22Rv1 (cell line): Measurements from ENCODE around the gene TSPOAP1.

ENCODE experiments used
- H3K27ac ChIP-seq: fragments of 450-650 bp; 2 replicates; pipeline ENCODE4 v1.5.1; 2017
- ZFX ChIP-seq: fragments of 450-650 bp; IDR thresholded peaks from 2 replicates; pipeline ENCODE4 v1.6.1; 2017; ENCODE audit warnings: antibody characterized with exemption, borderline replicate concordance
- TF ChIP-seq, protein P1 (sequence below): fragments of 450-650 bp; IDR thresholded peaks from 2 replicates; pipeline ENCODE4 v1.5.1; 2017; ENCODE audit warnings: mild to moderate bottlenecking

Gene TSPOAP1

DNA sequence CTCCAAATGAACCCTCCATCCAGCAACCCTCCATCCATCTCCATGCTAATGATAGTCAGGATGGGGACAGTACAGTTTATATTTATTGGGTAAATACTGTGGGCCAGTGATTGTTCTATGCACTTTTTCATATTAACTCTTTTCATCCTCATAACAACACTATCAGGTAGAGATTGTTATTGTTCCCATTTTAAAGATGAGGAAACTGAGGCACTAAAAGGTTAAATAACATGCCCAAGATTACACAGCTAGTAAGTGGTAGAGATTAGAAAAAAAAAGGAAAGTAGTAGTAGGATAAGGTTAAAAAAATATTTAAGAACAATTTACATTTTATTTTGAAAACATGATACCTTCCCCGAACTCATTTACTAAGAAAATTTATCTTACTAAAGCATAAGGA is 45.3 kb upstream of the TSPOAP1 start:
- no peak for TF ChIP-seq ZFX
- TF ChIP-seq, protein P1, sequence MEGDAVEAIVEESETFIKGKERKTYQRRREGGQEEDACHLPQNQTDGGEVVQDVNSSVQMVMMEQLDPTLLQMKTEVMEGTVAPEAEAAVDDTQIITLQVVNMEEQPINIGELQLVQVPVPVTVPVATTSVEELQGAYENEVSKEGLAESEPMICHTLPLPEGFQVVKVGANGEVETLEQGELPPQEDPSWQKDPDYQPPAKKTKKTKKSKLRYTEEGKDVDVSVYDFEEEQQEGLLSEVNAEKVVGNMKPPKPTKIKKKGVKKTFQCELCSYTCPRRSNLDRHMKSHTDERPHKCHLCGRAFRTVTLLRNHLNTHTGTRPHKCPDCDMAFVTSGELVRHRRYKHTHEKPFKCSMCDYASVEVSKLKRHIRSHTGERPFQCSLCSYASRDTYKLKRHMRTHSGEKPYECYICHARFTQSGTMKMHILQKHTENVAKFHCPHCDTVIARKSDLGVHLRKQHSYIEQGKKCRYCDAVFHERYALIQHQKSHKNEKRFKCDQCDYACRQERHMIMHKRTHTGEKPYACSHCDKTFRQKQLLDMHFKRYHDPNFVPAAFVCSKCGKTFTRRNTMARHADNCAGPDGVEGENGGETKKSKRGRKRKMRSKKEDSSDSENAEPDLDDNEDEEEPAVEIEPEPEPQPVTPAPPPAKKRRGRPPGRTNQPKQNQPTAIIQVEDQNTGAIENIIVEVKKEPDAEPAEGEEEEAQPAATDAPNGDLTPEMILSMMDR: no peak
- no peak overlapping the region for H3K27ac ChIP-seq

DNA sequence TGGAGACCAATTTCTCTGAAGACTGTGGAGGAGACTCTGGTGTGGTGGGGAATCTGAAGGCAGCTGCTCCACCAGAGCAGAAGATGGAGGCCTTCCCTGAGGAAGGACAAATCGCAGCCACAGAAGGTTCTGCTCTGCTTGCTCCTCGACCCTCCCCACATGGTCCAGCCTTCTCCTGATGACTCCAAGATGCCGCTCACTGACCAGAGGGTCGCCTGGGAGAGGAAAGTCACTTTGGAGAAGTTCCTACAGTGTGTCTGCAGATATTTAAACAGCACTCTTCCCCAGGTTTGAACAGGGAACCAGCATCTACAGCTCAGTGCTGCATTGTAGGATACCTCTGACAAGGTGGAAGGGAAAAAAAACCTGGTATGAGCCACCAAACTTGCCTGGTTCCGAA is 44.4 kb upstream of the TSPOAP1 start:
- TF ChIP-seq, protein P1: no peak
- TF ChIP-seq ZFX: no peak
- no peak overlapping the region for H3K27ac ChIP-seq

DNA sequence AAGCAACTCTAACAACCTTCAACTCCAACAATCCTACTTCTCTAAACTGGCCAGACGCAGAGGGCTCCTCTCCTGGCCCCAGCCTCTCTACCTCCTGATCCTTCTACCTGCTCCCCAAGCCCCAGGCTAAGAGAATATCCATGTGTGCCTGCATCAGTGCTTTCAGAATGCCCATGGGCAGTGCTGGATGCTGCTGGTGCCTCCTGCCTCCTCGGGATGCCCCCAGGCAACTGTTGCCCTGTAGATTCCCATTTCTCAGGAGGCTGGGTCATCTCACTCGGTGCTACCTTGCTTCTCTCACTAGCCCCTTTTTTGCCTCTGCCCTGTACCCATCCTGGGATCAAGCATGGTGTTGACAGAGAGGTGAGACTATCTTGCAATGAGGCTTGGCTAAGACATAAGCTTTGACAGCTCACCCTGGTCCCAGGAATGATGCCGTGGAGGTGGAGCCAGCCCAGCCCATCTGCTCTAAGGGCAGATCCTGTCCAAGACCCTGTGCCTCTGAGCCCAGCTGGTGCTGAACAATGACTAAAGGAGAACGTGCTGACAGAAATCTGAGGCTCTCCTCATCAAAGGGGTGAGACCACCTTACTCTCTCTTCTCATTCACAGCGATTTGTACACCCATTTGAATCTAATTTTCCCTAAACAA is 42.8 kb upstream of the TSPOAP1 start:
- H3K27ac ChIP-seq: peak overlapping the region; percentile 18; the same call in 1 of the 2 replicates
- TF ChIP-seq, protein P1: no peak
- no peak for TF ChIP-seq ZFX

DNA sequence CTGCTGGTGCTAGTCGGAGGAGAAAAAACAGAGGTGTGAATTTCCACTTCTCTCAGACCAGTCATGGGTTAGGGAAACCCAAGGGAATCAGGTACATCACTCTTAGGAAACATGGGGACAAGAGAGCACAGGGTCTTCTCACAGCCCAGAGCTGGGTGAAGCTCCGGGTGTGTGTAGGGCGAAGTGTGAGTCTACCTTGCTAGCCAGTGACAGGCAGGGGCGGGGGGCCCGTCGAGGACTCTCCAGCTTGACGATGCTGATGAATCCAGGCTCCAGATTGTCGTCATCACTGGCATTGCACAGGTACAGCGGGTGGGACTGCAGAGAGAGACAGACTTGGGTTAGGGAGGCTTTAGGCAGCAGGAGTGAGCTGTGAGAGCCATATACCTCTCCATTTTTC is 42.1 kb upstream of the TSPOAP1 start:
- H3K27ac ChIP-seq: peak overlapping the region; percentile 18; the same call in 1 of the 2 replicates
- no peak for TF ChIP-seq ZFX
- TF ChIP-seq, protein P1: no peak

DNA sequence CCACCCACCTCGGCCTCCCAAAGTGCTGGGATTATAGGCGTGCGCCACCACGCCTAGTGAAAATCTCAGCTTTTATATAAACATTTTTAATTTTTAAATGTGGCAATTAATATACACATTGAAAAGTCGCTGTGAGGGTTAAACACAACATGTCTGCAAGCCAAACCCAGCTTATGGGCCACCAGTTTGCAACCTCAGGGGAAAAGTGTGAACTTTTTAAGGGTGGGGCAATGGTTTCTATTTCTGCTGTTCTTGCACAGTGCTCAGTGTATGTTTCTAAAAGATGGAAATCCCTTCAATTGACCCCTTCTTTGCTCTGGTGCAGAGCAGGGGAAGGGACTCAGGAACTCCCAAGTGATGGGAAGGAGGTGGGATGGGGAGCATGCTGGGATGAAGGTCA is 41.7 kb upstream of the TSPOAP1 start:
- peak overlapping the region; percentile 37 for H3K27ac ChIP-seq
- TF ChIP-seq, protein P1: no peak
- TF ChIP-seq ZFX: no peak

DNA sequence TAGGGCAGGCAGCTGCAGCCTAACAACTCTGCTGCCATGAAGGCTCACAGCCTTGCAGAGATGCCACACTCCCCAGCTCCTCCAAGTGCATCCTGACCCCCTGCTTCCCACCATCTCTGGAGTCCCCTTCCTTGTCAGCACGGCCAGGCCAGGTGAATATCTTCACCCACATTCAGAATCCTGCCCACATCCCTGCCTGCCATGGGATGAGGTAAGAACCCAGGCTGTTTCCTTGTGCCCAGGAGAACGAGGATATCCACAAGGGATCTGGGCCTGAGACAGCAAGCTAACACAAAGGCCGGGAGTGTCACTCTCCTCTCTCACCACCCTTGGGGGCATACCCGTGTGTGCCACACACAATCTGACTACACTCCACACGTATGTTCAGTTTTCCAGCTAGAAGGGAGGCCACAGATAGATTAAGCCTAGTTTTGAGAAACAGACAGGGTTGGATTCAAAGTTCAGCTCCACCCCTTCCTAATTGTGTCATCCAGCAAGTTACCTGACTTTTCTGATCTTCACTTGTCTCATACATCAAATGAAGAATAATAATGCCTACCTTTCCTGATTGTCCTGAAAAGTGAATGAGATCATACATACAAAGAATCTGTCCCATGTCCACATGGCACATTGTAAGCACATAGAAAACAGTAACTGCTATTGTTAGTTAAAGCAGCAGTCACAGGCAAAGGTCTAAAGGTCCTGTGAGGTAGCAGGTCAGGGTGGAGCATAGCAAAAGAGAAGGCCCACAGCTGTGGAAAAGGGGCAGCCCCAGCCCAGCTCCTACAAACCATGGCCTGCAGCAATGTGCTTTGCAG is 40.8 kb upstream of the TSPOAP1 start:
- no peak for TF ChIP-seq ZFX
- TF ChIP-seq, protein P1: no peak

DNA sequence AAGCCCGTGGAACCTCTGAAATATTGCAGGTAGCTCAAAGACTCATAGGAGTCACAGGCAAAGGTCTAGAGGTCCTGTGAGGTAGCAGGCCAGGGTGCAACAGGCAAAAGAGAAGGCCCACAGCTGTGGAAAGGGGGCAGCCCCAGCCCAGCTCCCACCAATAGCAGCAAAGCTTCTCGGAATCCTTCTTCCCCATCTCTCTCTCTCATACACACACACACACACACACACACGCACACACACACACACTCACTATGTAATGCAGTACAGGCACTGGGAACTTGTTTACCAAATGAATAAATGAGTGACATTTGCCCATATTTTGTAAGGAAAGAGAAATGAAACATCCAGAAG is 40.2 kb upstream of the TSPOAP1 start:
- TF ChIP-seq ZFX: no peak
- TF ChIP-seq, protein P1: no peak
- peak overlapping the region; percentile 37 for H3K27ac ChIP-seq

More for the DNA sequence above, 40.8 kb upstream of the TSPOAP1 start:
- H3K27ac ChIP-seq: peak overlapping the region; percentile 37
